ENCODE measurements around the gene BSG.

DNA sequence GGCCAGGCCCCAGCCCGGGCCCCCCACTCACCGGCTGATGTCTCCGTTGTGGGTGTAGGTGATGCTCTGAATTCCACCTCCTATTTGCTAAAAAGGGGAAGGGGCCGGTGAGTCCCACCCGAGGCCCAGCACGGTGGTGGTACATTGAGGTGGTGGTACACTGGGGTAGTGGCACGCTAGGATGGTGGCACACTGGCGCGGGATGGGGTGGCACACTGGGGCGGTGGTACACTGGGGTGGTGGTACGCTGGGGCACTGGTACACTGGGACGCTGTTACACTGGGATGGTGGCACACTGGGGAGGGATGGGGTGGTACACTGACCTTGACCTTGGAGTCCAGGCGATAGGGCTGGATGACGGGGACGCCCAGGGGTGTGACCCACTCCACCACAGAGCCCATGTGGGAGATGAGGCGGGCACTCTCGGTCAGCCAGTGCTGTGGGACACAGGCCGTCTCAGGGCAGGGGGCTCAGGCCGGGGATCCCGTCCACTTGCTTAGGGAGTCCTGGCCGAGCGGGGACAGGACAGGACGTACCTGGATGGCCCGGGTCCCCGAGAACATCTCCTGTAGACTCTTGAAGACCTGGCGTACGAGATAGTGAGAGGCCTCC is 46.4 kb downstream of the BSG start:
- TF ChIP-seq, protein P1, sequence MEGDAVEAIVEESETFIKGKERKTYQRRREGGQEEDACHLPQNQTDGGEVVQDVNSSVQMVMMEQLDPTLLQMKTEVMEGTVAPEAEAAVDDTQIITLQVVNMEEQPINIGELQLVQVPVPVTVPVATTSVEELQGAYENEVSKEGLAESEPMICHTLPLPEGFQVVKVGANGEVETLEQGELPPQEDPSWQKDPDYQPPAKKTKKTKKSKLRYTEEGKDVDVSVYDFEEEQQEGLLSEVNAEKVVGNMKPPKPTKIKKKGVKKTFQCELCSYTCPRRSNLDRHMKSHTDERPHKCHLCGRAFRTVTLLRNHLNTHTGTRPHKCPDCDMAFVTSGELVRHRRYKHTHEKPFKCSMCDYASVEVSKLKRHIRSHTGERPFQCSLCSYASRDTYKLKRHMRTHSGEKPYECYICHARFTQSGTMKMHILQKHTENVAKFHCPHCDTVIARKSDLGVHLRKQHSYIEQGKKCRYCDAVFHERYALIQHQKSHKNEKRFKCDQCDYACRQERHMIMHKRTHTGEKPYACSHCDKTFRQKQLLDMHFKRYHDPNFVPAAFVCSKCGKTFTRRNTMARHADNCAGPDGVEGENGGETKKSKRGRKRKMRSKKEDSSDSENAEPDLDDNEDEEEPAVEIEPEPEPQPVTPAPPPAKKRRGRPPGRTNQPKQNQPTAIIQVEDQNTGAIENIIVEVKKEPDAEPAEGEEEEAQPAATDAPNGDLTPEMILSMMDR (IDR thresholded peaks at IDR 0.05): no peak
- TF ChIP-seq POLR2AphosphoS5 (IDR thresholded peaks at IDR 0.05) (no peak), POLR2A (IDR thresholded peaks at IDR 0.05) (no peak), EP300 (IDR thresholded peaks at IDR 0.05) (no peak)
